GM12864 (cell line): ENCODE measurements around the gene SAFB2.
A peak's percentile ranks its signal among the peaks of the same experiment; 100 is the strongest.

Source experiments
- DNase-seq: peaks from one replicate; pipeline ENCODE4 v3.0.0-alpha.2; 2011; ENCODE audit warnings: low read depth
- H3K4me3 ChIP-seq: 2 replicates; pipeline ENCODE4 v1.5.1; 2011; ENCODE audit warnings: mild to moderate bottlenecking, low read depth, low read length, control low read depth
- CTCF ChIP-seq: IDR thresholded peaks from 2 replicates; pipeline ENCODE4 v1.5.1; 2011; ENCODE audit warnings: low read depth, mild to moderate bottlenecking, moderate library complexity, low read length, control low read depth, inconsistent platforms; ENCODE audit errors: missing control alignments

The SAFB2 gene

GRCh38 chr19:5622465-5623396, at the start of gene SAFB2, which contains the start of gene SAFB:
TSS of gene SAFB2 (minus strand) at chr19:5622776. CDS start at chr19:5622715, 61 bp downstream.
TSS of gene SAFB (plus strand) at chr19:5623083. CDS start at chr19:5623206, 123 bp downstream.
- DNase-seq: peak; percentile 98
- peak within 1 kb of the TSS; percentile 95 for H3K4me3 ChIP-seq
- no peak for TF ChIP-seq CTCF

GRCh38 chr19:5671600-5671999, 49.0 kb upstream of the SAFB2 start:
- no peak for TF ChIP-seq CTCF
- no peak for DNase-seq
- H3K4me3 ChIP-seq: no peak overlapping the region

GRCh38 chr19:5669212-5669611, 46.6 kb upstream of the SAFB2 start:
- H3K4me3 ChIP-seq: no peak overlapping the region
- no peak for TF ChIP-seq CTCF
- no peak for DNase-seq

- TF ChIP-seq CTCF: no peak
- H3K4me3 ChIP-seq: no peak overlapping the region
- DNase-seq: no peak
Observed at GRCh38 chr19:5667751-5668271, 45.2 kb upstream of the SAFB2 start.

- DNase-seq: no peak
- no peak overlapping the region for H3K4me3 ChIP-seq
- no peak for TF ChIP-seq CTCF
Observed at GRCh38 chr19:5666921-5667610, 44.5 kb upstream of the SAFB2 start.

- DNase-seq: no peak
- no peak for TF ChIP-seq CTCF
- H3K4me3 ChIP-seq: no peak overlapping the region
Observed at GRCh38 chr19:5665781-5666513, 43.4 kb upstream of the SAFB2 start.
